Measurements from ENCODE around the gene PIP4K2B.
A peak's percentile ranks its signal among the peaks of the same experiment; 100 is the strongest.
"Not testable (repeated sequence)": the region's sequence is repeated elsewhere in the genome, so short reads cannot be mapped to it uniquely, and the experiment has no call there.

Gene PIP4K2B

GRCh38 chr17:38799501-38800236 lies at the start of gene PIP4K2B:
Gene PIP4K2B (minus strand): TSS chr17:38799556. CDS start chr17:38799424, 132 bp downstream.
- DNase-seq, result peak; percentile 83

DNA sequence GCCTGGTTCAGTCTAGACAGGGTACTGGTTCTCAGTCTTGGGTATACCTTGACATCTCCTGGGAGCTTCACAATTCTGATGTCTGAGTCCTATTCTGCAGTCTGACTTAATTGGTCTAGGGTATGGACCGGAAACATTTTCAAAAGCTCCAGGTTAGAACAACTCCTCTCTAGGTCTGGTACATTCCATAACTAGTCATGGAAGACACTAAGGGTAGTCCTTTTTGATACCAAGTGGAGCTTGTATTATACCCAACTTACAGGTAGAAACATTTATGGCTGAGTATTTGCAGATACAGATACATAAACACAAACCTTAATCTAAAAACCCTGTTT lies 49.2 kb upstream of the PIP4K2B start:
- no peak for DNase-seq

GRCh38 chr17:38844261-38844757 lies 45.0 kb upstream of the PIP4K2B start:
- DNase-seq, result no peak

DNA sequence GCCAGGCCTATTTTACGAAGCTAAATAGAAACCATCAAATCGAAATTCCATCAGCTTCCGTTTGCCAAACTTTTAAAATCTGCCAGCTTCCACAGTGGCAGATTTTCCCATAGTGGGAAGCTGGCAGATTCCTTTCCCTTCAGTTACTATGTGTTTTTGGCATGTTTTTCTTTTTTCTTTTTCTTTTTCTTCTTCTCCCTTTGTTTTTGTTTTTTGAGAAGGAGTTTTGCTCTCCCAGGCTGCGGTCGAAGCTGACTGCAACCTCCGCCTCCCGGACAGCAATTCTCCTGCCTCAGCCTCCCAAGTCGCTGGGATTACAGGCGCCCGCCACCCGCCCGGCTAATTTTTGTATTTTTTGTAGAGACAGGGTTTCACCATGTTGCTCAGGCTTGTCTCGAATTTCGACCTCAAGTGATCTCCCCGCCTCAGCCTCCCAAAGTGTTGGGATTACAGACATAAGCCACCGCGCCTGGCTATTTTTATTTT lies 26.4 kb upstream of the PIP4K2B start:
- no peak for DNase-seq

- peak; percentile 54 for DNase-seq
Observed at GRCh38 chr17:38824899-38825761, 25.8 kb upstream of the PIP4K2B start, which contains the start of gene CWC25. Gene CWC25 (minus strand): TSS chr17:38825321. CDS start chr17:38825183, 138 bp downstream.

DNA sequence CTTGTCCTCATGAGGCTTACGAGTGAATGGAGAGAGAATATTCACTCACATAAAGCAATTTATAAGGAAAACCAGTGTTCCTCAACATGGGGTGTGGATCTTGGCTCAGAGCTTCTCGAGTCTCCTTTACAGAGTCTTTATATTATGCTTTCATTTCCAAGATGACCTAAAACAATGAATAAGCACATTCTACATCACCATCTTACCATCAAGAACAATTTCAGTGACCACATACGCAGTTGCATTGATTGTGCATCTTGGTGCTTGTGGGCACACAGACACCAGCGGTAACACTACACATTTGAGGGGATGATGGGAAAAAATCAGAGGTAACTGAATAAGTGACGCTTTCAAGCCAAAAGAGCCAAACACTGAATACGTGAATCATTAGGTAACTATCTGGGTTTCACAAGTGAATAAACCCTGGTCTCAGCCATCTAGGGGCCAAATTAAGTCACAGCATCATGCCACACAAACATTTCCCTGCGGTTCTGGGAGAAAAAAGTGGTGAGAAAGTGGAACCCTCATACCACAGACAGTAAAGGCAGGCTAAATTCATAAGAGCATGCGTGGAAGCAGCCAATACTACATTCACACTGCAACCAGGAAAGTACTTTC lies 16.3 kb upstream of the PIP4K2B start:
- DNase-seq, result no peak

DNA sequence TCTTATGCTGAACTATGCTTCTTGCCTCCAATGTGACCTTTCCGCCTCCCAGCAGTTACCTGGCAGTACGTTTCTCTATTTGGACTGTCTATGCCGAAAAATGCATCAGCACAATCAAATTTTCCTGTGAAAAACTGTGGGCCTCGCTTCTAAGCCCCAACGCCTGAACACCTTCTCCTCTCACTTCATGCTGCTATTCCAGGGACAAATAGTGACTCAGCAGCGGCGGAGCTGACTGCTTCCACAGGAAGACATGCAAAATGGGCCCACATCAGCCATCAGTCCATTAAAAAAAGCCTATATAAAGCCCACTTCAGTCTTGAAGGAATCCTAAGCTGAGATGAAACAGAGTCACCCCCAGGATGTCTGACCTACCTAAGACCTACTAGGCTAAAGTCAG lies 10.5 kb upstream of the PIP4K2B start:
- DNase-seq, result no peak

DNA sequence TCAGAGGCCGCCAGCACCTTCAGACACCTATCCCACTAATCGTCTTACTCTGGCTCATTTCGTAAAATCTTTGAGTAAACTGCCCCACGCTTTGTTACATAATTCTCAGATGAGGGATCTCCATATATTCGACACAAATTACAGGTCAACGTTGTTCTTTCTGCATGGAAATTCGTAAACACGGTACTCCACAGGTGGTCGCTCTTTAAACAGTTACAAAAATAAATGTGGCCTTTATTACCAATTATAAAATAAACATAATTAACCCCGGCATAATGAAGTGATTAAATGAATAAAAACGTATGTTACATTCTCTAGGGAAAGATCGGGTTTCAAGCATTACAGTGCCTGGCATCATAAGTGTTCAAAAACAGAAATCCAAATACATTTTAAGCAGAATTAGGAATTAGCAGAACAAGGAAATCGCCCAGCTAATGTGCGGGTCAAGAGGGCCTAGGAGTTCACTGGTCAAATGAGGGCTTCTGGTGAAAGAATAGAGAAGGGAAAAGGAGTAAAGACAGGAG lies 943 bp upstream of the PIP4K2B start:
- no peak for DNase-seq

- DNase-seq, result no peak
Observed at GRCh38 chr17:38798614-38799500, 499 bp downstream of the PIP4K2B start.

DNA sequence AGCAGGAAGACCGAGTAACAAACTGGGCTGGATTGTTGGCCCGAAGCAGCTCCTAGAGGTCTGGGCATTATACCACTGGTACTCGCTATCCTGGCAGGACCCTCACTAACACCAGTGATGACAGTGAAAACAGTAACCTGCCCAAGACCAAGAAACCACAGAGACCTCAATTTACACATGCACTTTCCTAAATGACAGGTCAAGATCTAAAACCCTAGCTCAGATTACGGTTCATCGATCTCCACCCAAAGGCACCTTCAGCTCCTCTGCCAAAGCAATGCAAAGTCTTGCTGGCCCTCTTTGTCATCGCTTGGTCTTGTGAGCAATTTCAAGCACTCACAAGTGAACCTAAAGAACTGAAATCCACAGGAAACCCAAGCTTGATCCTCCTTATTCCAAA lies 1.5 kb downstream of the PIP4K2B start:
- DNase-seq, result no peak

DNA sequence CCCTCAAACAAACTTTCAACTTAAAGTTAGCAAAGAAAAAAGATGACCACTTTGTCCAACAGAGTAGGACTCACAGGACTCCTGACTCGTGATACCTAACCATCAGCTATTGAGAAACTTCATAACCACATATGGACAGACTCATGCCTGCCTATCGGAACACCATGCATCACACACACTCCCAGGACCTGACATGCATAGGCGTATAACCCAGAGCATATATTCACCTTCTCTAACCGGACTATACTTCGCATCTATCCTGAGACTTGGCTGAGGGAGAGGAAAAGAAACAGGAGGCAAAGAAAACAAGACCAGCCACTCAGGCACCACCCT lies 2.2 kb downstream of the PIP4K2B start:
- no peak for DNase-seq

- DNase-seq, result no peak
Observed at GRCh38 chr17:38796451-38797157, 2.8 kb downstream of the PIP4K2B start.

DNA sequence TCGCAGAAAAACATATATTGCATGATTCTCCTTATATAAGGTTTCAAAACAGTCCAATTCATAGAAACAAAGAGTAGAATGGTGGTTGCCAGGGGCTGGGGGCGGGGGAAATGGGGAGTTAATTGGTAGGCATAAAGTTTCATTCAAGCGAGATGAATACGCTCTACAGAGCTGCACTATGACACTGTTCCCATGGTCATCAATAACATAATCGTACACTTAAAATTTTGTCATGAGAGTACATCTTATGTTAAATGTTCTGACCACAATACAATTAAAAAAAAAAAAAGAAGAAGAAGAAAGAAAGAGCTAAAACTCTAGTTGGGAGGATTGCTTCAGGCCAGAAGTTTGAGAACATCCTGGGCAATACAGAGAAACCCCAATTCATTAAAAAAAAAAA lies 5.1 kb downstream of the PIP4K2B start:
- no peak for DNase-seq

GRCh38 chr17:38791162-38791561 lies 8.2 kb downstream of the PIP4K2B start:
- DNase-seq, result no peak

DNA sequence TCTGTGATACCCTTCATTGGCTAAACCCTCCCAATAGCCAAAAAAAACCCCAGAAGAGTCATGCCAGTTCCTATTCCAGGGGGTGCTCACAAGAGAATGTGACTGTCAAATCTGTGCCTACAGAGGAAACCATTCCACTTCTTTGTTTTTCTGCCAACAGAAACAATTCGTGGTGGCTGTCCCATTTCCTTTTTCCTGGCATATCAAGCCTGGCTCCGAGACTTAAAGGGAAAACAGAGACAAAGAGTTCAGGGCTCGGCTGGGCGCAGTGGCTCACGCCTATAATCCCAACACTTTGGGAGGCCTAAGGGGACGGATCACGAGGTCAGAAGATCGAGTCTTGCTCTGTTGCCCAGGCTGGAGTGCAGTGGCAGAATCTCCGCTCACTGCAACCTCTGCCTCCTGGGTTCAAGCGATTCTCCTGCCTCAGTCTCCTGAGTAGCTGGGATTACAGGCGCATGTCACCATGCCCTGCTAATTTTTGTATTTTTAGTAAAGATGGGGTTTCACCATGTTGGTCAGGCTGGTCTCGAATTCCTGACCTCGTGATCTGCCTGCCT lies 9.1 kb downstream of the PIP4K2B start:
- DNase-seq, result not testable (repeated sequence)

DNA sequence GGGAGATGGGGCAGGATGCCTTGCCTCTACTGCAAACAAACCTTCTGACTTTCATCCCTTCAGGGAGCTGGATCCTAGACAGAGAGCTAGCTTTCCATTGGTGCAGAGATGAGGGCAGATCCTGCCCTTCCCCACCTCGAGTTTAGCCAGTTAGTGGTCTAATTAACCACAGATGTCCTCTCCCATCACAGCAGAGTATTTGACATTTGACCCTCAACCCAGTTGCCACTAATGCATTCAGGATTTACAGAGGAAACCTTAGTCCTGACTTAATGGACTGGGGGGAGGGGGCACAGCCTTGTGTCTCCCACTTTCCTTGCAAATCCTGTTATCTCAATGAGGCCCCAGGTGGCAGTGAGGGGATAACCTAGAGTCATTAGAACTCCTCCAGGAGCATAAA lies 10.2 kb downstream of the PIP4K2B start:
- DNase-seq, result no peak

DNA sequence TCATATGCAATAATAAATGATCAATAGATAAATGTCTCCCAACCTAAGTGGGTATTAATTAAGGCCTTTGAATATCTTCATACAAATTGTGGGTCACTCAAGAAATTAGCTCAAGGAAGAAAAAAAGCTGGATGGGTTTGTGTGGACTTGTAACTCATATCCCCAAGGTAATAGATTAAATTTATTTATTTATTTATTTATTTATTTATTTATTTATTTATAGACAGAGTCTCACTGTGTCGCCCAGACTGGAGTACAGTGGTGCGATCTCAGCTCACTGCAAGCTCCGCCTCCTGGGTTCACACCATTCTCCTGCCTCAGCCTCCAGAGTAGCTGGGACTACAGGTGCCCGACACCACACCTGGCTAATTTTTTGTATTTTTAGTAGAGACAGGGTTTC lies 11.4 kb downstream of the PIP4K2B start:
- not testable (repeated sequence) for DNase-seq

GRCh38 chr17:38786372-38786771 lies 13.0 kb downstream of the PIP4K2B start:
- DNase-seq, result no peak

GRCh38 chr17:38783227-38783626 lies 16.1 kb downstream of the PIP4K2B start:
- no peak for DNase-seq

- DNase-seq, result no peak
Observed at GRCh38 chr17:38779965-38780752, 19.2 kb downstream of the PIP4K2B start.
